SK-MEL-5 (cell line): Measurements from ENCODE around the gene TRMT11. TPM values are rescaled to one million over a fixed set of nuclear protein-coding genes. Genes with fewer than 3 reads are reported as not detected.
"Not testable (repeated sequence)": the region's sequence is repeated elsewhere in the genome, so short reads cannot be mapped to it uniquely, and the experiment has no call there.

ENCODE experiments used
- DNase-seq: peaks from one replicate; pipeline ENCODE4 v3.0.0-alpha.2; 2016; ENCODE audit warnings: low read depth, low spot score
- in situ Hi-C: cut with HindIII; loops from 2 replicates; pipeline ENCODE4 v1.10.0; 2016; ENCODE audit warnings: low sequenced_read_pairs, high pct_unique_total_duplicates, low pct_unique_long_range_greater_than_20kb
- total RNA-seq: library from RNA; depleted of rRNA; stranded (reverse); fragments of >200 nt; shearing (Covaris generic); gene quantifications from 2 replicates; pipeline ENCODE4 v1.2.3, GENCODE V29; 2014

The TRMT11 gene
- total RNA-seq, 1 experiment from 2014 or later = 21.1 TPM

GRCh38 chr6:126056355-126057004 lies 70.1 kb downstream of the TRMT11 start:
- in situ Hi-C loops = no loop called here
- no peak for DNase-seq

- in situ Hi-C loops, DNase-seq: not testable (repeated sequence)
These were observed 71.7 kb downstream of the TRMT11 start for GRCh38 chr6:126058085-126058484.

GRCh38 chr6:126060400-126060799 lies 74.1 kb downstream of the TRMT11 start:
- in situ Hi-C loops = no loop called here
- DNase-seq = peak; percentile 62

GRCh38 chr6:126063512-126064146 lies 77.3 kb downstream of the TRMT11 start:
- no peak for DNase-seq
- in situ Hi-C loops = no loop called here

- no peak for DNase-seq
- in situ Hi-C loops = no loop called here
These were observed 78.0 kb downstream of the TRMT11 start for GRCh38 chr6:126064257-126064747.

- in situ Hi-C loops = no loop called here
- no peak for DNase-seq
These were observed 78.5 kb downstream of the TRMT11 start for GRCh38 chr6:126064748-126065401.

GRCh38 chr6:126066053-126067048 lies 80.0 kb downstream of the TRMT11 start:
- in situ Hi-C loops = no loop called here
- DNase-seq = no peak

- in situ Hi-C loops = no loop called here
These were observed 80.7 kb downstream of the TRMT11 start for GRCh38 chr6:126067073-126067472.

GRCh38 chr6:126069449-126069848 lies 83.1 kb downstream of the TRMT11 start:
- no peak for DNase-seq
- in situ Hi-C loops = no loop called here

More at GRCh38 chr6:126067073-126067472, 80.7 kb downstream of the TRMT11 start:
- no peak for DNase-seq

GRCh38 chr6:126071000-126071647 lies 84.8 kb downstream of the TRMT11 start:
- in situ Hi-C loops = no loop called here
- DNase-seq = no peak

GRCh38 chr6:126072172-126072571 lies 85.8 kb downstream of the TRMT11 start:
- in situ Hi-C loops = no loop called here
- peak; percentile 33 for DNase-seq

- in situ Hi-C loops = no loop called here
- no peak for DNase-seq
These were observed 86.5 kb downstream of the TRMT11 start for GRCh38 chr6:126072834-126073233.

- in situ Hi-C loops = no loop called here
These were observed 89.2 kb downstream of the TRMT11 start for GRCh38 chr6:126075335-126076071.

GRCh38 chr6:126076992-126077664 lies 90.8 kb downstream of the TRMT11 start:
- in situ Hi-C loops = no loop called here
- no peak for DNase-seq

More at GRCh38 chr6:126075335-126076071, 89.2 kb downstream of the TRMT11 start:
- DNase-seq = no peak

- no peak for DNase-seq
- in situ Hi-C loops = no loop called here
These were observed 91.8 kb downstream of the TRMT11 start for GRCh38 chr6:126077810-126078776.
